ENCODE data around the gene ADAMTSL5.
"Not testable (repeated sequence)": the region's sequence is repeated elsewhere in the genome, so short reads cannot be mapped to it uniquely, and the experiment has no call there.

The ADAMTSL5 gene

DNA sequence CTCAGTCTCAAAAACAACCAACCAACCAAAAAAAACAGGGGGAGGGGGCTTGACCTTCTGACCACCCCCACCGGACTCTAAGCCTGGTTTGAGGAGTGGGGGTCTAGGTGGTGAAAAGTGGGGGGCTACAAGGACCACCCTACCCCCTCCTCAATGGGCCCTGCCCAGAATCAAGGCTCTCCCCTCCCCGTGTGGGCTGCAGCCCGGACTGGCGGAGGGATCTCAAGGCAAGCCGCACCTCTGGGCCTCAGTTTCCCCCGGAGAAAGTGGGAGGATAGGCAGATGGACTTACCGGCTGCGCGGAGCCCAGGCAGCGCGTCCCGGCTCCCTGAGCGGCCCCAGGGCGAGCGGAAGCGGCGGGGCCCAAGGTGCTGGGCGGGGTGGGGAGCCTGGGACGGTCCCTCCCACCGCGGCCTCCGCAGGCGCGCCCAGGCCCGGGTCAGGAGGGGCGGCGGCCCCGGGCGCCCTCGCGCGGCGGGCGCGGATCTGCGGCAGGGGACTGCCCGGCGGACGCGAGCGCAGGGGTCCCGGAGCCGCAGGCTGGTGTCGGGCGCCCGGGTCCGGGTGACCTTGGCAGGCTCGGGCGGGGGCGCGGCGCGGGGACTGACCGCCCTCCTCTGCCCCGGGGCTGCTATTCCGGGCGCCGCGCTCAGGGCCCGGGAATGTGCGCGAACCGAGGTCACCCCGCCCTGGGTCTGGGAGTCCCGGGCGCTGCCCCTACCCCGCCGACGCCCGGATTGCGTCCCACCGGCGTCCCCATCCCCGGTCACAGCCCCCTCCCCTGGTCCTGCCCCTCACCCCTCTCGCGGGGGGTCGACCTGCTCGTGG, at the start of gene ADAMTSL5:
Gene ADAMTSL5 (minus strand): TSS at position 349 of the 828 bp plus-strand sequence. CDS start 2,076 bp downstream, outside the sequence.
- no peak for DNase-seq (ENCODE audit: low read depth)

GRCh38 chr19:1561236-1561842, 48.5 kb upstream of the ADAMTSL5 start:
- DNase-seq (ENCODE audit: low read depth): no peak

DNA sequence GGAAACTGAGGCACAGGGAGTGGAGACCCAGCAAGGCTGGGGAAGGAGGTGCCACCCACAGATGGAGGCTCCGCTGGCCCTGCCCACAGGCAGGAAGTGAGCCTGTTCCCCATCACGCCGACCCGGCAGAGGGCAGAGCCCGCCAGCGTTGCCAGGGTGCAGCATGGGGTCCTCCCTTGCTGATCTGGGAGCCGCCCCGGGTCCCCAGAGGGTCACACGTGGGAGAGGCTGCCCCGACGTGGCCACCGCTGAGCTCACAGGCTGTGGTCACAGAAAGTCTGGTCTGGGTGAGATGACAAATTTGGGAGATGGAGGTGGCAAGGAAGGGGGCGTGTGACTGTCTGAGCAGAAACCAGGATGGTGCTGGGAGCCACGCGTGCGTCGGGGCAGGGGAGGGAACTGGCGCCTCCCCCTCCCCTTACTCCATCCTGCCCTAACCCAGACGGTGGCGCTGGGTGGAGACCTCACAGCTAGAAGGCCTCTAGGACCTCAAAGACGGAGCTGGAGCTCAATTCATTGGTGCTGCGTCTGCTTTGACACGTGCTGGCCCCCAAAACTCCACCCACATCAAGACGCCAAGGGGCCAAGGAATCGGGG, 47.6 kb upstream of the ADAMTSL5 start:
- no peak for DNase-seq (ENCODE audit: low read depth)

GRCh38 chr19:1558552-1558951, 45.7 kb upstream of the ADAMTSL5 start:
- DNase-seq (ENCODE audit: low read depth): no peak

GRCh38 chr19:1556390-1557070, 43.7 kb upstream of the ADAMTSL5 start:
- no peak for DNase-seq (ENCODE audit: low read depth)

- DNase-seq (ENCODE audit: low read depth): no peak
Observed at GRCh38 chr19:1555487-1556389, 42.9 kb upstream of the ADAMTSL5 start.

- DNase-seq (ENCODE audit: low read depth): no peak
Observed at GRCh38 chr19:1554968-1555367, 42.1 kb upstream of the ADAMTSL5 start.

DNA sequence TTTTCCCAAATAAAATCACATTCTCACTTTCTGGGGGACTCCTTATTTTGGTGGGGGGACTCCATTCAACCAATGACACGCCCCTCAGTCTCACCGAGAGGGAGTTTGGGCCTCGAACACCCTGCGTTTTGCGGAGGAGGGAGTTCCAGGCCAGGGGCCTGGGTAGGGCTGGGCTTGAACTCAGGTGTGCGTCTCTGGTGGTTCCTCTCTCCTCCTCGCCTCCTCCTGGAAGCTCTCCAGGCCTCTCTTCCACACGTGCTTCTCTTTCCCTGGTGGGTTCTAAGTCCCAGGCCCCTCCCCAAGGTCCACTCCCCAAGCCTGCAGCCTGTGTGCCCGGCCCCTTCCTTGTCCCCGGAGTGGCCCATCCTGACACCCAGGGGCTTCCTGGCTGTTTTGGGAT, 40.6 kb upstream of the ADAMTSL5 start:
- no peak for DNase-seq (ENCODE audit: low read depth)

GRCh38 chr19:1551068-1552040, 38.5 kb upstream of the ADAMTSL5 start:
- DNase-seq (ENCODE audit: low read depth): no peak

- no peak for DNase-seq (ENCODE audit: low read depth)
Observed at GRCh38 chr19:1549332-1549945, 36.6 kb upstream of the ADAMTSL5 start.

- no peak for DNase-seq (ENCODE audit: low read depth)
Observed at GRCh38 chr19:1540365-1540925, 27.6 kb upstream of the ADAMTSL5 start.

DNA sequence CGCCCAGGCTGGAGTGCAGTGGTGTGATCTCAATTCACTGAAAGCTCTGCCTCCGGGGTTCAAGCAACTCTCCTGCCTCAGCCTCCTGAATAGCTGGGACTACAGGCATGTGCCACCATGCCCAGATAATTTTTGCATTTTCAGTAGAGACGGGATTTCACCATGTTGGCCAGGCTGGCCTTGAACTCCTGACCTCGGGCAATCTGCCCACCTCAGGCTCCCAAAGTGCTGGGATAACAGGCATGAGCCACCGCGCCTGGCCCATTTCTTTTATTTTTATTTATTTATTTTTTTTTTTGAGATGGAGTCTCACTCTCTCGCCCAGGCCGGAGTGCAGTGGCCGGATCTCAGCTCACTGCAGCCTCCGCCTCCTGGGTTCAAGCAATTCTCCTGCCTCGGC, 26.9 kb upstream of the ADAMTSL5 start:
- DNase-seq (ENCODE audit: low read depth): not testable (repeated sequence)

DNA sequence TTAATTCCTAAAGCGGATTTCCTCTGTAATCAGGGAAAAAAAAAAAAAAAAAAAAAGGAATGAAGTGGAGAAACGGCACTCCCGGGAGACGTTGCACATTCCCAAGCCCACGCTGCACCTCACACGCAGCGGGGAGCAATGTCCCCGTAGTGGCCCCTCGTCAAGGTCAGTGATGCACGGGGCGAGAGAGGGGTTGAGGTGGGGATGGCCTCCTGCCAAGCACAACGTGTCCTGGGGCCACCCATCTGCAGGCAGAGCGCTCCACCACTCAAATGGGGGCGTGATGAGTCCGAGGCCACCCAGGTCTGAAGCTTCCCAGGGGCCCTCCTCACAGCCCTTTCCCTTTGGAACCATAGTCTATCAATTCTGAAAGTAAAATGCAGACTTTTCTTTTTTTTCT, 26.2 kb upstream of the ADAMTSL5 start:
- no peak for DNase-seq (ENCODE audit: low read depth)

DNA sequence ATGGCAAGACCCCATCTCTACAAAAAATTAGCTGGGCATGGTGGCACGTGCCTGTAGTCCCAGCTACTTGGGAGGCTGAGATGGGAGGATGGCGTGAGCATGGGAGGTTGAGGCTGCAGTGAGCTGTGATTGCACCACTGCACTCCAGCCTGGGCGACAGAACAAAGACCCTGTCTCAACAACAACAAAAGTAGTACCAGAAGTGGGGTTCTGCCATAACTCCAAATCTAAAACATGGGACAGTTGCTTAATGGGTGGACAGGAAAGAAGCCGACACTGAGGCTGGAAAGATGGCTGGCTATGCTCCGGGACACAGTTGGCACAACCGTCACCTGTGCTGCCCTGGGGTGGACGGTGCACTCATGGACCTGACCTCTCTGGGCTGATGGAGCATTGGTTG, 22.9 kb upstream of the ADAMTSL5 start:
- DNase-seq (ENCODE audit: low read depth): not testable (repeated sequence)

DNA sequence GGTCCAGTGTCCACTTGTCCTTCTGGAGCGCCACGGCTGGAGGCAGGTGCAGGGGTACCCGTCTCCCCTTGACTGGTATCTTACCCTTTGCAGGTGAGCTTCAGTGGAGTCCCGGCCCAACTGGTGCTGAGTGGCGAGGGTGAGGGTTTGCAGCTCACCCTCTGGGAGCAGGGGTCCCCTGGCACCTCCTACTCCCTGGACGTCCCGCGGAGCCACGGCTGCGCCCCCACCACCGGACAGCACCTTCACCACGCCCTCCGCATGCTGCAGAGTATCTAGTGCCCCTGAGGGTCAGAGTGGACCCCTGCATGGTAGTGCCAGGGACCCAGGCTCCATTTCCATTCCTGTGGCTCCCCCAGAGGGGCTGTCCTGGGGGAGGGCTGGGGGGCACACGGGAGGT, 22.2 kb upstream of the ADAMTSL5 start:
- DNase-seq (ENCODE audit: low read depth): no peak

- DNase-seq (ENCODE audit: low read depth): no peak
Observed at GRCh38 chr19:1533510-1534150, 20.8 kb upstream of the ADAMTSL5 start.

DNA sequence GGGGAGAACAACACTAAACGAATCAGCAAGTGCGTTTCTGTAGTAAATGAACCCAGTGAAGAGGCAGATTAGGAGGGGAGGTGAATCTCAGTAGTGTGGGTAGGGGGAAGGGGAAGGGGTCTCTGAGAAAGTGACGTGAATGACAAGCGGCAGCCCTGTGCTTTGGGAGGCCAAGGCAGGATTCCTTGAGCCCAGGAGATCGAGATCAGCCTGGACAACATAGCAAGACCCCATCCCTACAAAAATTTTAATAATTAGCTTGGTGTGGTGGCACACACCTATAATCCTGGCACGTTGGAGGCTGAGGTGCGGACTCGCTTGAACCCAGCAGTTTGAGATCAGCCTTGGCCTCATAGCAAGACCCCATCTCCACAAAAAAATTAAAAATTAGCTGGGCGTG, 19.2 kb upstream of the ADAMTSL5 start:
- no peak for DNase-seq (ENCODE audit: low read depth)

DNA sequence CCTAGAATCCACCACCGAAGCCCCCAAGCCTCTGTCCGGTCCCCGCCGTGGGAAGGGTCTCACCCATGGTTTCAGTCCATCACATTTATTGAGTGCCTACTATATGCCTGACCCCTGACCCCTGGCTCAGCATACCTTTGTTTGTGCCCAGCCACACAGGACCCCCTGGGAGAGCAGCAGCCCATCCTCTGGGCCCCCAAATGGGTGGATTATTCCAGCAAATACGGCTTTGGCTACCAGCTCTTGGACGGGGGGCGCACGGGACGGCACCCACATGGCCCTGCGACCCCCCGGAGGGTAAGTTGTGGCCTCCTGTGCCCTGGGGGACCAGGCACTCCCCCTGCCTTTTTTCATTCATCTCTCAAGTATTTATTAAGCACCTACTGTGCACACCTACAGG, 18.8 kb upstream of the ADAMTSL5 start:
- no peak for DNase-seq (ENCODE audit: low read depth)

- not testable (repeated sequence) for DNase-seq (ENCODE audit: low read depth)
Observed at GRCh38 chr19:1530856-1531255, 18.0 kb upstream of the ADAMTSL5 start.
